Measurements from ENCODE around the gene GUCY1B1.
"Not testable (repeated sequence)": the region's sequence is repeated elsewhere in the genome, so short reads cannot be mapped to it uniquely, and the experiment has no call there.

GUCY1B1 gene

DNA sequence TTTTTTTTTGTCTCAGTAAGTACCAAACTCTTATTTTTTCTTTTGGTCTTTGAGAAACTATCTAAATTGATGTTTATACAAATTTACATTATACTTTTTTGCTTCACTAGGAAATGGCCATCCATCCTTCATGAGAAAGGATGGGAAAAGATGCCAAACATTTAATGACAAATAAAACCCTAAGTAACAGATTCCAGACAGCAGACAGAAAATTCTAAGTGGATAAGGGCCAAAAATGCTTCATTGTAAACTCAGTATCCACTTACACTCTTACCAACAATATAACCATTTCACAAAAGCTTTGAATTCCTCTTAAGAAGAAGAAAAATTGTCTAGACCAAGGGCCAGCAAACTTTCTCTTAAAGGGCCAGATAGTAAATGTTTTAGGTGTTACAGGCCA lies 3.5 kb downstream of the GUCY1B1 start:
- DNase-seq (ENCODE audit: low spot score), result no peak

GRCh38 chr4:155763551-155763950 lies 4.7 kb downstream of the GUCY1B1 start:
- no peak for DNase-seq (ENCODE audit: low spot score)

- DNase-seq (ENCODE audit: low spot score), result no peak
Observed at GRCh38 chr4:155765149-155765548, 6.3 kb downstream of the GUCY1B1 start.

DNA sequence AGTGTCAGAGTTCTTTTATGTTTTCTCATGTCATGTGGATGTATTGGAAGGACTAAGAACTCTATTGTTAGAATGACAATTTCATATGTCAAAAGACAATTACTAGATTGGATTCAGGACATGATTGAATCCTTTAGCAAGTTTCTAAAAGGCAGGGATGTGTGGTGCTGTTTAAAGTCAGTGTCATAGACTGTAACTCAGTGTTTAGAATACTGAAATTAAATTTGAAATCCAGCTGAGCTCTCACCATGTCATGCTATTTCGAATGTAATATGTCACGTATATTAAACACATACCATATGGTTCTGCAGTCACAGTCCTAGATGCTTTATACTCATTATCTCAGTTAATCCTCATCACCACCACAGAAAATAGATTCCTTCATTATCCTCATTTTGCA lies 7.8 kb downstream of the GUCY1B1 start:
- no peak for DNase-seq (ENCODE audit: low spot score)

DNA sequence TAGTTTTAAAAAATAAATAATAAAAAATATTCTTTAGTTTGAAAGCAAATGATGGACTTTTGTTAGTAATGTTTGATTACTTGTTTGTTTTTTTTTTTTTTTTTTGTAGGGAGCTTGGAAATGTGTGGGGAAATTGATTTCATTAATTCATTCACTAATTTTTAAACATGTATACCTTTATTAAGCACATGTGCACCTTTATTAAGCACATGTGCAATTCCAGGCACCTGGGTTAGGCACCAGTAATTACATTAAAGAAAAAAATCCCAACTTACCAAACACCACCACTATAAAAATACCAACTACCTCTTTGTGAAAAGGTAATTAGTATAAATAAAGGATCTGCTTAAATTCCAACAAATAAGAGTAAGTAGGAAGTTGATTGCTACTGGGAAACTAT lies 9.5 kb downstream of the GUCY1B1 start:
- DNase-seq (ENCODE audit: low spot score), result no peak

GRCh38 chr4:155769090-155769489 lies 10.3 kb downstream of the GUCY1B1 start:
- no peak for DNase-seq (ENCODE audit: low spot score)

- no peak for DNase-seq (ENCODE audit: low spot score)
Observed at GRCh38 chr4:155772459-155773195, 13.8 kb downstream of the GUCY1B1 start.

DNA sequence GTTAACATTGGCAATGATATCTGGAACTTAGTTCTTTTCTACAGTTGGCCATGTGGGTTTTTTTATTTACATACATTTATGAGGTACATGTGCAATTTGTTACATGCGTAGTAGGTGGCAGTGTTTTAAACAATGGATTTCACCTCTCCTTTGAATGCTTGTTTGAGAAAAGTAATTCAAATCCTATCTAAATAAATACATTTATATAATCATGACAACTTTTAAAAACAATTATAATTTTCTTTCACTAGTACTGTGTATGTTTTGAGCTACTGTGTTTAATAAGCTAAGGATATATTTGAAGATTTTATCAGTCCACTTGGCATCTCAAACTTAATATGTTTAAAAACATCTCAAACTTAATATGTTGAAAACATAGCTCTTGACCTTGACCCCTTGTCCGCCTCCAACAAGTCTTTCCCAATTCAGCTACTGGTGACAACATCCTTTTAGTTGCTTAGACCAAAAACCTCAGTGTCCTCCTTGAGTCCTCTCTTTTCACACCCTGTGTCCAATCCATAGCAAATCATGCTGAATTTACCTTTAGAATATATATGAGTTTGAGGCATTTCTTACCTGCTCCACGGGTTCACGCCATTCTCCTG lies 14.5 kb downstream of the GUCY1B1 start:
- no peak for DNase-seq (ENCODE audit: low spot score)

GRCh38 chr4:155774033-155774432 lies 15.2 kb downstream of the GUCY1B1 start:
- DNase-seq (ENCODE audit: low spot score), result no peak

DNA sequence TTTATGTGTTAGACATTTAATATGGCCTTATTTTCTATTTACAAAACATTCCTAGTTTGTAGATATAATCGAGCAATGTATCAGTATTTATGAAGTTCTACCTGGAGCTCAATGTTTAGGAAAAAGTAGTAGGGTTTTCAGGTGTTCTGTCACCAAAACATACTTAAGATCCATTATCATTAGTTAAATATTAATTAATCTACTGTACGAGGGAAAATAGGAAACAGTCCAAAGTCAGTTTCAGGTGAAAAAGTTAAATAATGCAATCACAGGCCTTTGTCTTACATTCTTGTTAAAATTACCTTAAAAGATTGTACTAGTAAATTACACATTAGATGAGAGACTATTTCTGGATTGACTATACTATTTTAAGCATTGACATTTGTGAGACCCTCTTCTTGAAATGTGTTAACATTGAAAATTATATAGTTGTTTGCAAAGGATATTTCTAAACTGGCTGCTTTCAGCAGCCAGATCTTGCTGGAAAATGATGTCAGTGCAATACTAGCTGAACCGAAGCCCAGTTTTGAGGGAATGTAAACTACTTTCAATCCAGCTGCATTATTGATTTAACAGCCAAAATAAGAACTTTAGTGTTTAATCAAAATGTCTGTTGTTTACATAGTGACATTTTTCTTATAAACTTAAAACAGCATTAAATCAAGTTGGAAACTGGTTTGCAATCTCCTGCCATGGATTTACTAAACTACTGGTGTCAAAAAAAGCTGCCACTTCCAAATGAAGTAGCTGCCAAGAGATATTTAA lies 19.3 kb downstream of the GUCY1B1 start:
- DNase-seq (ENCODE audit: low spot score), result no peak

GRCh38 chr4:155780775-155781174 lies 22.0 kb downstream of the GUCY1B1 start:
- no peak for DNase-seq (ENCODE audit: low spot score)

DNA sequence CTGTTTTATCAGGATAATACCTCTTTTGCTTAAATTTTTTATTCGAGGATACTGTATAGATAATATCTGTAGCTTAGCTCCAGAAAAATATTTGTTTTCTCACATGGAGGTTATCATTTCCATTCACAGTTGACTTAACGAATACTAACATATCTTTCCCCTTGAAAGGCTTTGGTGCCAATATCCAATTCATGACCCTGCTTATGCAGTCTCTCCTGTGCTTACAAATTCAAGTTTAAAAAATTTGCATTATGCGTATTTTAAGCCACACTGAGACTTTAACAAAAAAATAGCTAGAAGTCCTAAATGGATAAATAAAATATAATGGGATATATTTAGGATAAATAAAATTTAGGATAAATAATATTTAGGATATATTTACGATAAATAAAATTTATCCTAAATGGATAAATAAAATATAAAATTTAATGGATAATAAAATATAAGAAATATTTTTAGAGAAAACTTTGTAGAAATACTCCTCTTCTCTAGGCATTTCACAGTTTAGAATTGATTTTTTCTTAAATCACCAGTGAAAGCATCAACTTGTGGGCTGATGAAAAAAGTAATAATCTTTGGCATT lies 22.5 kb downstream of the GUCY1B1 start:
- DNase-seq (ENCODE audit: low spot score), result no peak

GRCh38 chr4:155784637-155785036 lies 25.8 kb downstream of the GUCY1B1 start:
- DNase-seq (ENCODE audit: low spot score), result no peak

GRCh38 chr4:155785828-155786227 lies 27.0 kb downstream of the GUCY1B1 start:
- DNase-seq (ENCODE audit: low spot score), result no peak

DNA sequence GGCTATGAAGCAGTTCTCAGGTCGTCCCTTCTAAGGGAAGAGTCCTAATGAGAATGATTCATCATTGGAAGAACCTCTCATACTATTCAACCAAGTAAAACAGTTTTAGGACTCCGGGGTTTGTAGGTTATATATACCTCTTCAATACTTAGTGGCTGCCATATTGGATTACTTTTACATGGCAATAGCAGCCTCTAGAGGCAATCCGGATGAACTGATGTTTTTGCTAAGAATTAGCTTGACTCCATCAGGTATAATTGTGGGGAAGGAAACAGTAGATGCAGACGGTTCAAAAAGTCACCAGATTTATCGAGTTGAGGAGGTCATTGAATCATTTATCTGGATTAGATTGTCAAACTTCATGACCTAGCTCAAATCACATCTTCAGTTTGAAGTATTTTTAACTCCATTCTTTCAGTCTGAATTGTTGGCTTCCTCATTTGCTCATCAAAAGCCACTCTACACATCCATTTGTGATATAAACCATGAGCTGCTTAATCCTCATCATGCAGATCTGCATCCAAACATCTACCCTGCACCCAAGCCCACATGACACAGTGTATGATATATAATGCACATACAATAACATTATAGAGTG lies 28.4 kb downstream of the GUCY1B1 start:
- no peak for DNase-seq (ENCODE audit: low spot score)

DNA sequence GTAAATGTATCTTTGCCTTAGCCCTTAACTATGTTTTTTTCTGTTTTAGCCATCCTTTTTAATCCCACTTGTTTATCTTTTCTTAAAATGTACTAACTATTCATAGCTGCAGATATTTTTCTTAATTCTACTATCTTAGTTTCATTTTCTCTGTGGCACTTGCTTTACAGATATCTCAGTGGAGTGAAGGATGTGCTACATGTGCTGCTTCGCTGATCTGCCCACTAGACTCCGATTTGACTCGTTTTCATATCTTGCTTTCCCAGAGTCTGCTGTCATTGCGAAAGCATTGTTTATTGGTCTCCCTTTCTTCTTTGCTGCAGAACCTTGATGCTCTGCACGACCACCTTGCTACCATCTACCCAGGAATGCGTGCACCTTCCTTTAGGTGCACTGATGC lies 30.6 kb downstream of the GUCY1B1 start:
- no peak for DNase-seq (ENCODE audit: low spot score)

DNA sequence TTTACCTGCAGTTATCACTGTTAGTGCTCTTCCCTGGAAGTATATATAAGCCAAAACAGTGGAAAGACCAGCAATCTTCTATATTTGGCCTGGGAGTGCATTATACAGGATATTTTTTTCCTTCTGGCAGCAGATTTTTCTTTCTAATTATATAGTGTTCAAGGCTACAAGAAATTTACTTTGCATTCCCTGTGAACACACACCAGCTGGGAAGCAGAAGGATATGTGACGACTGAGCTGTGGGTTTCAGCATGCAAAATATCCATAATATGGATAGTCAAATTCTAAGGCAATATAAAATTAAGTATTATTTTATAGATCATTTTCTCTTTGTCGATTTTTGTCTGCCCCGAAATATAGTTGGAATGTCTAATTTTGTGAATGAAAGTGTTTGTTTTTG lies 31.2 kb downstream of the GUCY1B1 start:
- DNase-seq (ENCODE audit: low spot score), result no peak

DNA sequence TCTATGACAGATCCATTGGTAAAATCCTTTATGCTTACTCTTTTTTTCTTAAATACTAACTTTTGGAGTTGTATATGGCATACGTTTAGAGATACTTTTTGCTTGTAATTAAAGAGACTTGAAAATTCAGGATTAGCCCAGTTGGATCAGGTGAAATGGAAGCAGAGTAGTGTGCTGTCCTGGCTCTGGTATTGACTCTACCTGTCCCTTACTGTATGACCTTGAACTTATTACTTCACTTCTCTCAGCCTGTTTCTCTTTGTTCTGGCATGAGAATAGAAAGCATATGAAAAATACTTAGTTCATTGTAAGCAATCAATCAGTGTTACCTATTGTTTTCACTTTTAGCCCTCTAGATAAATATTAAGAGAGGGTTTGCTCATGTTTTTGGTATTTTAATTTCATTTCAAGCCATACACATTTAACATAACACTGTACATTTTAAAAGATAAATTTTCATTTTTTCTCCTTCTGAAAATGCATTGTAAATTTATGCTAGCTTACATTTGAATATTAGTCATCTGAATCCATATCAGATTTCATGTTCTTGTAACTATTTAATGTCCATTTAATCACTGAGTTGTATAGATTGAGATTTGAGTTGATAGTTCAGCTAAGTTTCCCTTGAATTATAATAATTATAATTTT lies 35.9 kb downstream of the GUCY1B1 start:
- no peak for DNase-seq (ENCODE audit: low spot score)

- no peak for DNase-seq (ENCODE audit: low spot score)
Observed at GRCh38 chr4:155795991-155796390, 37.2 kb downstream of the GUCY1B1 start.

DNA sequence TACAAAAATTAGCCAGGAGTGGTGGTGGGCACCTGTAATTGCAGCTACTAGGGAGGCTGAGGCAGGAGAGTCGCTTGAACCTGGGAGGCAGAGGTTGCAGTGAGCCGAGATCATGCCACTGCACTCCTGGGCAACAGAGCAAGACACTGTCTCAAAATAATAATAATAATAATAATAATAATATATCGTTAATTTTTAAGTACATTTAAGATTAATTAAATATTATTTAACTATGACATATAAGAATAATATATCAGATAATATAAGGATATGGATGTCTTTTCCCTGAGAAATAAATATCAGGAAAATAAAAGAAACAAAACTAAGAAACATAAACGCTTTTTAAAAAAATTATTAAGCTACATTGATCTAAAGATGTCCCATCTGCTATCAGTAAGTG lies 38.8 kb downstream of the GUCY1B1 start:
- not testable (repeated sequence) for DNase-seq (ENCODE audit: low spot score)

GRCh38 chr4:155799116-155799793 lies 40.4 kb downstream of the GUCY1B1 start:
- DNase-seq (ENCODE audit: low spot score), result no peak

DNA sequence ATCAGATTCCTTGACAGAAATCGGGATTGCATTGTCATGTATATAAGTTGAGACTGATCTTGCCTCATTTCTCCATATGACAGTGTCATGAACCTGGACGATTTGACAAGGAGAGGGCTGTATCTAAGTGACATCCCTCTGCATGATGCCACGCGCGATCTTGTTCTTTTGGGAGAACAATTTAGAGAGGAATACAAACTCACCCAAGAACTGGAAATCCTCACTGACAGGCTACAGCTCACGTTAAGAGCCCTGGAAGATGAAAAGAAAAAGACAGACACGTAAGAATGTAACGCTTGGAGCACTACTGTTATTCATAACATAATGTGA lies 40.9 kb downstream of the GUCY1B1 start:
- no peak for DNase-seq (ENCODE audit: low spot score)

All from hematopoietic multipotent progenitor cell treated with erythropoietin and hydrocortisone succinate and interleukin-3 and kit ligand, for 17 days (in vitro differentiated cells).